Fibroblast of upper back skin (primary cell): Measurements from ENCODE around the gene ZC3H7B.
"Not testable (repeated sequence)": the region's sequence is repeated elsewhere in the genome, so short reads cannot be mapped to it uniquely, and the experiment has no call there.

Experiments used
- DNase-seq: peaks from one replicate; pipeline ENCODE4 v3.0.0-alpha.2; 2013

Gene ZC3H7B

DNA sequence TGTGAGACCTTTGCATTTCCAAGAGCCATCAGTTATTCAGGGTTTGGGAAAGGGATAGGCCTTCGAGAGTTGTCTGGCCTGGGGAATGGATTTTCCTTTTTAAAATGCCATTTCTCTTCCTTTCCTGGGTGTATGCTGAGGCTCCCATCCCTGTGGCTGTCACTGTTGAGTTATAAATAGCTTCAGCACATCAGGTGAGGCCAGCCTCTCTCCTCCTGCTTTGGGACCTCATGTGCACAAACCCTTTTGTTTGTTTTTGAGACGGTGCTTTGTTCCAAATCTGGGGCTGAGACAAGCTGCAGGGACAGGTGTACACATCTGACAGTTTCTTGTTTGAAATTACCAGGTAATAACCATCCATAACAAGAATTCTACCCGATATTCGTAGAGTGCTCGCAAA is 81.8 kb downstream of the ZC3H7B start:
- DNase-seq: no peak

DNA sequence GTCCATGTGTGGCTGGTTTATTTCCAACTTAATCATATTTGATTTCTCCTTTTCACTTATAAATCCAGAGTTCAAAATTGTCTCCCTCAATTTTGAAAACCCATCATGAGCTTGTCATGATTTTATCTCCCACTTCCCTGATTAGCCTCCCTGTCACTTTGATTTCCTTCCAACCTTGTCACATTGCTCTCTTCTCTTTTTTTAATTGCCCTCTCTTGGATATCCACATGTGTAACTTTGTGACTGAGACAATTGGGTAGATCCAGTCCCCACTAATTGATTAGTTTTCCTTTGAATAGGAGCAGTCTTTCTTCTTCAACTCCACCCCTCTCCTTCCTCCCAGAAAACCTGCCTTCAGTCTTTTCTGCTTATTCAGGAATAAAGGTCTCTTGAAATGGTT is 82.8 kb downstream of the ZC3H7B start:
- DNase-seq: no peak

DNA sequence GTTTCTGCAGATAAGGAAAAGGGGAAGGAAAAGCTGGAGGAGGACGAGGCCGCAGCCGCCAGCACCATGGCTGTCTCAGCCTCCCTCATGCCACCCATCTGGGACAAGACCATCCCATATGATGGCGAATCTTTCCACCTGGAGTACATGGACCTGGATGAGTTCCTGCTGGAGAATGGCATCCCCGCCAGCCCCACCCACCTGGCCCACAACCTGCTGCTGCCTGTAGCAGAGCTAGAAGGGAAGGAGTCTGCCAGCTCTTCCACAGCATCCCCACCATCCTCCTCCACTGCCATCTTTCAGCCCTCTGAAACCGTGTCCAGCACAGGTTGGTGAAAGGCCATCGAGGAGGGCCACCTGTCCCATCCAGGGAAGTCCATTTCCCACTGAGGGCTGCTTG is 86.0 kb downstream of the ZC3H7B start:
- no peak for DNase-seq

DNA sequence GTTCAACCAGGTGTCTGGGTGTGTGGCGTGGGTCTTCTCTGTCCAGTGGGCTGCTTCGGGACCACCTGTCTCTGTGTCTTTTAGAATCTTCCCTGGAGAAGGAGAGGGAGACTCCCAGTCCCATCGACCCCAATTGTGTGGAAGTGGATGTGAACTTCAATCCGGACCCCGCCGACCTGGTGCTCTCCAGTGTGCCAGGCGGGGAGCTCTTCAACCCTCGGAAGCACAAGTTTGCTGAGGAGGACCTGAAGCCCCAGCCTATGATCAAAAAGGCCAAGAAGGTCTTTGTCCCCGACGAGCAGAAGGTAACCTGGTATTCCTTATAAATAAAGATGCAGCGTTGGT is 92.7 kb downstream of the ZC3H7B start:
- no peak for DNase-seq

DNA sequence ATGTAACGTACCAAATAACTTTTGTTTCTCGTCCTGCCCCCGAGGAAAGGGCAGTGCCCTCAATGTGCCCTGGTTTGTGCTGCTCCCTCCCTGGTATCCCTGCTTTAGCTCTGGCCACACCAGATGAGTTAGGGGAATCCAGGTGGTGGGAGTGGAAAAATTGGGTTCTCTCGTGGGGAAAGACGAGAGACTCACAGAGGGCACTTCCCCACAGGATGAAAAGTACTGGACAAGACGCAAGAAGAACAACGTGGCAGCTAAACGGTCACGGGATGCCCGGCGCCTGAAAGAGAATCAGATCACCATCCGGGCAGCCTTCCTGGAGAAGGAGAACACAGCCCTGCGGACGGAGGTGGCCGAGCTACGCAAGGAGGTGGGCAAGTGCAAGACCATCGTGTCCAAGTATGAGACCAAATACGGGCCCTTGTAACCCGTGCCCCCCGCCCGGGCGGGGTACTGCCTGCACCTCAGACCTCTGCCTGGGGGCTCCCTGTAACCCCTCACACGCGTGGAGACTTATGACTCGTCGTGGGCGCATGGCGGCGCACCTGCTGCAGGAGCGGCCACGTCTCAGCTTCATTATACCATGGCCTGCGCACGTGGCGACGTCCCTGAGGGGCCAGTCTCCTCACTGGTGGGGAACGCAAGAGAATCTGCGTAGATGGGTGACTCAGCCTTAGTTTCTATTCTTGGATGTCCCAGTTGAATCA is 94.4 kb downstream of the ZC3H7B start:
- DNase-seq: no peak

- no peak for DNase-seq
Measured at GRCh38 chr22:41397143-41397811, 96.0 kb downstream of the ZC3H7B start.

DNA sequence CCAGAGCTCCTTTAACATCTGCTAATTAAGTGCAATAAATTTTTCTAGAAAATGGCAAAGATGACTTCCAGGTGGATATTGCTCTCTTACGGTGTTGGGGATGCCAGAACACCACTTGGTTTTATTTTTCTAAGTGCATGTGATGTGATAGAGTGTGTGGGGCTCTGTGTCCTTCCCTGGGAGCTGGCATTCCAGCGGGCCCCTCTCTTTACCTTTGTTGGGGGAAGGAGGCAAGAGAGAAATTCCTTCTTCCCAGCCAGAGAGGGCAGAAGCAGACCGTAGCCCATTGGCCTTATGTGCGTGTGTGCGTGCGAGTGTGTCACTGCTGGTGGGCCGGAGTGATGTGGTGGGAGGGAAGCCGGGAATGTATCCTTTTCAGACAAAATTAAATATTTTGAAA is 97.6 kb downstream of the ZC3H7B start:
- DNase-seq: peak; percentile 24

GRCh38 chr22:41401781-41402648 is 100.7 kb downstream of the ZC3H7B start:
- DNase-seq: peak; percentile 84

DNA sequence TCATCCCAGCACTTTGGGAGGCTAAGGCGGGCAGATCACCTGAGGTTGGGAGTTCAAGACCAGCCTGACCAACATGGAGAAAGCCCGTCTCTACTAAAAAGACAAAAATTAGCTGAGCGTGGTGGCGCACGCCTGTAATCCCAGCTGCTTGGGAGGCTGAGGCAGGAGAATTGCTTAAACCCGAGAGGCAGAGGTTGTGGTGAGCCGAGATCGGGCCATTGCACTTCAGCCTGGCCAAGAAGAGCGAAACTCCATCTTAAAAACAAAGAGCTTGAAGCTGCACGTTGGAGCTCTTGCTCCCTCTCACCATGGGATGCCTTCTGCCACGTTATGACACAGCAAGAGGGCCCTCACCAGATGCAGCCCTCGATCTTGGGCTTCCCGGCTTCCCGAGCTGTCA is 101.5 kb downstream of the ZC3H7B start:
- not testable (repeated sequence) for DNase-seq

GRCh38 chr22:41403532-41404318 is 102.4 kb downstream of the ZC3H7B start:
- peak; percentile 80 for DNase-seq

GRCh38 chr22:41405588-41405987 is 104.3 kb downstream of the ZC3H7B start:
- DNase-seq: no peak

DNA sequence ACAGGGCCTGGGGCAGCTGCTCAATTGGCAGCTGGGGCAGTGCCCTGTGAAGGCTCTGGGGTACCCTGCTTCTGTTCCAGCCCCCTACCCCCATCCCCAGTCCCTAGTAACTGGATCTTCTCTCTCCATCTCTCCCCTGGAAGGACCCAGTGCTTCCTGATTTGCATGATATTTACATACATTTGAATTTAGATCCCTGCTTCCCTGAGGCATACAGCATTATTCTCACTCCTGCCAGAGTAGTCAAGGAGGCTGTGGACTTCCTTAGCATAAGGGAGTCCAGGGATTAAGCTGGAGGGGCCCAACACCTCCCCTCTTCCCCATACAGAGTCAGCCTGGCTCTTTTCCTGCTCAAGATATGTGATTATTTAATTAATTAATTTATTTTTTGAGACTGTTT is 105.1 kb downstream of the ZC3H7B start:
- no peak for DNase-seq

- no peak for DNase-seq
Measured at GRCh38 chr22:41407433-41407832, 106.1 kb downstream of the ZC3H7B start.

DNA sequence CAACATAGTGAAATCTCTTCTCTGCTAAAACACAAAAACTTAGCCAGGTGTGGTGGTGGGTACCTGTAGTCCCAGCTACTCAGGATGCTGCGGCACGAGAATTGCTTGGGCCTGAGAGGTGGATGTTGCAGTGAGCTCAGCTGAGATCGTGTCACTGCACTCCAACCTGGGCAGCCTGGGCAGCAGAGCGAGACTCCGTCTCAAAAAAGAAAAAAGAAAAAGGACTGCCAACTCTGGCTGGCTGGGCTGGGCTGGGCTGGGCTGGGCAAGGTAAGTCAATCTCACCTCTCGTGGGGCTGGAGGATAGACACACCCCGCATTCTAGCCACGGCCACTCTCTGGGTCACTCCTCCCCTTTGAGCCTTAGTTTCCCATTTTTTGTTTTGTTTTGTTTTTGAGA is 107.3 kb downstream of the ZC3H7B start:
- no peak for DNase-seq
